Inferior parietal cortex (tissue), 1 donor: Measurements from ENCODE around the gene PTPN4.
"Not testable (repeated sequence)": the region's sequence is repeated elsewhere in the genome, so short reads cannot be mapped to it uniquely, and the experiment has no call there.

Source experiments
- DNase-seq: peaks from one replicate; pipeline ENCODE4 v3.0.0-alpha.2; 2016; ENCODE audit errors: extremely low spot score

PTPN4 gene

GRCh38 chr2:120016800-120017199, 257.1 kb downstream of the PTPN4 start:
- no peak for DNase-seq

- no peak for DNase-seq
Measured at GRCh38 chr2:120017201-120017600, 257.5 kb downstream of the PTPN4 start.

GRCh38 chr2:120018549-120018948, 258.8 kb downstream of the PTPN4 start:
- no peak for DNase-seq

- no peak for DNase-seq
Measured at GRCh38 chr2:120020554-120020953, 260.8 kb downstream of the PTPN4 start.

- not testable (repeated sequence) for DNase-seq
Measured at GRCh38 chr2:120022505-120022904, 262.8 kb downstream of the PTPN4 start.

- no peak for DNase-seq
Measured at GRCh38 chr2:120026890-120027289, 267.2 kb downstream of the PTPN4 start.

GRCh38 chr2:120028795-120029194, 269.1 kb downstream of the PTPN4 start:
- no peak for DNase-seq

- DNase-seq, result no peak
Measured at GRCh38 chr2:120029672-120030640, 270.2 kb downstream of the PTPN4 start.

GRCh38 chr2:120032297-120032696, 272.6 kb downstream of the PTPN4 start:
- DNase-seq, result no peak
